NCI-H146 treated with DMSO at 0.1 percent for 48 hours (cell line): ENCODE measurements around the gene TH.

Experiments used
- DNase-seq: peaks from one replicate; lab custom pipeline; 2025; ENCODE audit not compliant: unreplicated experiment; lab: John Stamatoyannopoulos, UW

The TH gene

GRCh38 chr11:2163428-2163978 is 8.1 kb downstream of the TH start:
- no peak for DNase-seq

GRCh38 chr11:2160736-2161259 is 10.8 kb downstream of the TH start, which contains the start of gene INS:
INS (minus strand) TSS chr11:2161209; CDS start chr11:2160971, 238 bp downstream.
- peak; percentile 25 for DNase-seq

GRCh38 chr11:2159536-2160413 is 11.8 kb downstream of the TH start:
- no peak for DNase-seq

- no peak for DNase-seq
These were observed 12.6 kb downstream of the TH start for GRCh38 chr11:2158966-2159365.

- no peak for DNase-seq
These were observed 13.3 kb downstream of the TH start for GRCh38 chr11:2158296-2158737.

GRCh38 chr11:2157294-2158040 is 14.1 kb downstream of the TH start:
- no peak for DNase-seq

- DNase-seq, result no peak
These were observed 15.0 kb downstream of the TH start for GRCh38 chr11:2156416-2157182.

GRCh38 chr11:2155511-2155910 is 16.1 kb downstream of the TH start:
- no peak for DNase-seq

GRCh38 chr11:2154889-2155288 is 16.7 kb downstream of the TH start:
- no peak for DNase-seq

- DNase-seq, result no peak
These were observed 17.4 kb downstream of the TH start for GRCh38 chr11:2154195-2154585.

- no peak for DNase-seq
These were observed 17.9 kb downstream of the TH start for GRCh38 chr11:2153581-2154194.

- peak; percentile 52 for DNase-seq
These were observed 19.9 kb downstream of the TH start for GRCh38 chr11:2151500-2152257.

GRCh38 chr11:2149864-2150847 is 21.5 kb downstream of the TH start:
- DNase-seq, result peak; percentile 10

- no peak for DNase-seq
These were observed 22.2 kb downstream of the TH start for GRCh38 chr11:2149460-2149859.

GRCh38 chr11:2148595-2148994 is 23.0 kb downstream of the TH start:
- no peak for DNase-seq

- no peak for DNase-seq
These were observed 24.2 kb downstream of the TH start for GRCh38 chr11:2147391-2147790.

- no peak for DNase-seq
These were observed 25.6 kb downstream of the TH start for GRCh38 chr11:2146051-2146450.

- no peak for DNase-seq
These were observed 26.9 kb downstream of the TH start for GRCh38 chr11:2144544-2145248.
